Suprapubic skin (tissue), 4 donors: Measurements from ENCODE around the gene TTC23.

ENCODE experiments used
- CTCF ChIP-seq, 2 donors: fragments of 200-600 bp in 1 of 2; fragments of 450-650 bp in 1 of 2; sonication (generic) in 1 of 2; IDR thresholded peaks; one replicate each; pipeline ENCODE4 v1.5.1; 2016 to 2019; ENCODE audit warnings: antibody characterized with exemption in 2 of 2, mild to moderate bottlenecking in 1 of 2, moderate library complexity in 1 of 2
- POLR2A ChIP-seq, 2 donors: fragments of 450-650 bp; IDR thresholded peaks; one replicate each; pipeline ENCODE4 v1.6.1; 2017; ENCODE audit warnings: antibody characterized with exemption in 2 of 2, mild to moderate bottlenecking in 2 of 2, moderate library complexity in 2 of 2
- POLR2AphosphoS5 ChIP-seq, 3 donors: sonication (generic); formaldehyde crosslinking; IDR thresholded peaks; one replicate each; pipeline ENCODE4 v1.6.1; 2017; ENCODE audit warnings: antibody characterized with exemption in 3 of 3

DNA sequence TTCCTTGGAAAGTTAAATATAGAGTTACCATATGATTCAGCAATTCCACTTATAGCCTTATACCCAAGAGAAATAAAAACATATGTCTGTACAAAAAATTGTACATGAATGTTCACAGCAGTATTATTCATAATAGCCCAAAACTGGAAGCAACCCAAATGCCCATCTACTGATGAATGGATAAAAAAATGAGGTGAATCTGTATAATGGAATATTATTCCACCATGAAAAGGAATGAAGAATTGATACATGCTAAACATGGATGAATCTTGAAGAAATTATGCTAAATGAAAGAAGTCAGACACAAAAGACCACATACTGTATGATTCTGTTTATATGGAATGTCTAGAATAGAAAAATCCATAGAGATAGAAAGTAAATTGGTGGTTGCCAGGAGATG, 61.4 kb downstream of the TTC23 start:
- no peak for TF ChIP-seq POLR2AphosphoS5 (IDR thresholded peaks at IDR 0.05)
- TF ChIP-seq CTCF (IDR thresholded peaks at IDR 0.05) = no peak
- no peak for TF ChIP-seq POLR2A (IDR thresholded peaks at IDR 0.05)
